Epithelial cell of prostate (primary cell): ENCODE measurements around the gene NUP93.

Experiments
- DNase-seq: peaks from one replicate; pipeline ENCODE4 v3.0.0-alpha.2; 2011; ENCODE audit warnings: low read depth, low spot score
- H3K27ac ChIP-seq: fragments of 450-650 bp; 2 replicates; pipeline ENCODE4 v1.5.1; 2017; ENCODE audit warnings: mild to moderate bottlenecking

Gene NUP93

DNA sequence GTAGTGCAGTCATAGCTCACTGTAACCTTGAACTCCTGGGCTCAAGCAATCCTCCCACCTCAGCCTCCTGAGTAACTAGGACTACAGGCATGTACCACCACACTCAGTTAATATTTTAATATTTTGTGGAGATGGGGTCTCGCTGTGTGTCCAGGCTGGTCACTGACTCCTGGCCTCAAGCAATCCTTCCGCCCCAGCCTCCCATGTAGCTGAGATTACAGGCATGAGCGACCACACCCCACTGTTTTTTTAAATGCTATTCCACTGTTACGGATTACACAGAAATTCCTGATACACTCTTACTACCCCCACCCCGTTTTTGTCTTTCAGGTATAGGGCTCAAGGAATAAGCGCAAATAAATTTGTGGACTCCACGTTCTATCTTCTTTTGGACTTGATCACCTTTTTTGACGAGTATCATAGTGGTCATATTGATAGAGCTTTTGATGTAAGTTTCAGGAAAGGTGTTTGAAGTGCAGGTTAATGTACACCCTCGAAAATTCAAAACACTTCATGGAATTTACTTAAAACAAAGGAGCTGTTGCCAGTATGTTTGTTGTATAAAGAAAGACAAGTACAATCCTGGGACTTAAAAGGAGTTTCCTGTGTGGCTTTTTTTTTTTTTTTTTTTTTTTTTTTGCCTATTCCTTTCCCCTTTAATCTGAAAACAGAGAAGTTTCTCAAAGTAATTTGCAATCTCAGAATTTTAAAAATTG is 108.9 kb downstream of the NUP93 start:
- DNase-seq: no peak
- H3K27ac ChIP-seq: no peak overlapping the region

- DNase-seq: no peak
- H3K27ac ChIP-seq: no peak overlapping the region
Observed at GRCh38 chr16:56841233-56841632, 111.3 kb downstream of the NUP93 start.

- no peak for DNase-seq
- H3K27ac ChIP-seq: no peak overlapping the region
Observed at GRCh38 chr16:56841659-56842058, 111.7 kb downstream of the NUP93 start.

GRCh38 chr16:56842133-56842532 is 112.2 kb downstream of the NUP93 start:
- DNase-seq: no peak
- no peak overlapping the region for H3K27ac ChIP-seq

GRCh38 chr16:56844056-56844455 is 114.1 kb downstream of the NUP93 start:
- DNase-seq: no peak
- H3K27ac ChIP-seq: no peak overlapping the region

GRCh38 chr16:56847173-56847910 is 117.4 kb downstream of the NUP93 start:
- H3K27ac ChIP-seq: peak overlapping the region; percentile 24
- no peak for DNase-seq

GRCh38 chr16:56848029-56848936 is 118.4 kb downstream of the NUP93 start:
- H3K27ac ChIP-seq: peak overlapping the region; percentile 24
- DNase-seq: no peak

DNA sequence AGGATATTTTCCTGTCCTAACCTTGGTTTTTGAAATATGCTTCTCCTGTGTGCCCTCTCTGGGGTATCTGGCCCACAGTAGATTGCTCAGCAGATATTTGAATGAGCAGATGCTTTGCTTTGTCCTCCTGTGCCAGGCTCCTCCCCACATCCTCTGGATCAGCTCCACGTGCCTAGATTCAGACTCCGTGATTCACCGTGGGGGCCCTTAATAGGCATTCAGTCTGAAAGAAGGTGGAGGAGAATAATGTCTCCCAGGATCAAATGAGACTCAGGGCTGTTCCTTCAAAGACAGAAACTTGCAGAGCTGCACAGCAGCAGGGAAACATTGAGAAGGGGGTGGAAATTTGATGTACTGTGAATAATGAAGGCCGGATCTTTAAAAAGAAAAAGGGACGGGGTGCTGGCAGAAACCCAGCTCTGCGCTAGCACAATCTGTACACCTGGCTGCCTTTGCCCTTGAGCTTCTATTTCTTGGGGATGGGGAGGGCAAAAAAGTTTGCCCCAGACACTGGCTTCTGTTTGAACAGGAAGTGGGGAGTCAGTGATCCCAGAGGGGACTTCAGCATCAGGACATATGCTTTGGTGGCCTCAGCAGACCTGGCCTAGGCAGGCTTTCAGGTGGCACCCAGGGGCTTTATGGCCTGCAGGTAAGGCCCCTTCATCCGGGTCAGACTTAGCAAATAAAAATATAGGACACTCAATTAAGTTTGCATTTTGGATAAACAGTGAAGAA is 119.2 kb downstream of the NUP93 start:
- H3K27ac ChIP-seq: peak overlapping the region; percentile 24
- no peak for DNase-seq

- H3K27ac ChIP-seq: peak overlapping the region; percentile 24
- DNase-seq: no peak
Observed at GRCh38 chr16:56849690-56850680, 120.1 kb downstream of the NUP93 start.

- no peak overlapping the region for H3K27ac ChIP-seq
- DNase-seq: no peak
Observed at GRCh38 chr16:56851671-56852400, 121.9 kb downstream of the NUP93 start.

DNA sequence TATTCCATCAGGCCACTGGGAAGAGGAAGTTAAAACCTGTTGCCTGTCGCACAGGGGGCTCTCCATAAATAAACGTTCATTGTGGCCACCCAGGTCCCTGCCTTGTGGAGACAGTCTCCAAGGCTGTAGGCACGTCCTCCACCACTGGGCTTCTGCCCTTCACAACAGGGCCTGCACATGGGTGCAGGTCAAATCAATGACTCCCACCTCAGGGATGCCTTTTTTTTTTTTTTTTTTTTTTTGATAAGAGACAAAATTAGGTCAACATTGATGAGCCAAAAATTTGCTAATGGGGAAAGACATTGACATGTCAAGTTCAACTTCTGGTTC is 122.4 kb downstream of the NUP93 start:
- H3K27ac ChIP-seq: no peak overlapping the region
- no peak for DNase-seq

- DNase-seq: no peak
Observed at GRCh38 chr16:56852968-56853367, 123.0 kb downstream of the NUP93 start.

GRCh38 chr16:56855201-56855600 is 125.3 kb downstream of the NUP93 start:
- DNase-seq: no peak
- no peak overlapping the region for H3K27ac ChIP-seq

More at GRCh38 chr16:56852968-56853367, 123.0 kb downstream of the NUP93 start:
- H3K27ac ChIP-seq: no peak overlapping the region

DNA sequence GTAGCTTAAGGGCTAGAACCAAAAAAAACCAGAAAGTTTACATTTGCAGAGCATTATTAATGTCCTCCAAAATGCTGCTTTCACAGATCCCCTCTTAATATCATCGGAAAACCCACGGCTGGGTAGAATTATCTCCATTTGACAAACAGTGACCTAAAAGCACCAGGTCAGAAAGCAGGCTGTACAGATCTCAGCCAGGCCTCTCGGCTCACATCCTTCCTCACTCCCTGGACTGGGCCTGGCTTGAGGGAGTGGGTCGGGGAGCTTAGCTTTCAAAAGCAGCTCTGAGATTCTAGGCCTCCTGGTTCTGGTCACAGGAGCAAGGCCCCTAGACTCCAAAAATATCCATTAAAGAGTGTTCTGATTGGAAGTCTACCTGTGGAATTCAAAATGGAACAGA is 126.0 kb downstream of the NUP93 start:
- no peak for DNase-seq
- no peak overlapping the region for H3K27ac ChIP-seq

DNA sequence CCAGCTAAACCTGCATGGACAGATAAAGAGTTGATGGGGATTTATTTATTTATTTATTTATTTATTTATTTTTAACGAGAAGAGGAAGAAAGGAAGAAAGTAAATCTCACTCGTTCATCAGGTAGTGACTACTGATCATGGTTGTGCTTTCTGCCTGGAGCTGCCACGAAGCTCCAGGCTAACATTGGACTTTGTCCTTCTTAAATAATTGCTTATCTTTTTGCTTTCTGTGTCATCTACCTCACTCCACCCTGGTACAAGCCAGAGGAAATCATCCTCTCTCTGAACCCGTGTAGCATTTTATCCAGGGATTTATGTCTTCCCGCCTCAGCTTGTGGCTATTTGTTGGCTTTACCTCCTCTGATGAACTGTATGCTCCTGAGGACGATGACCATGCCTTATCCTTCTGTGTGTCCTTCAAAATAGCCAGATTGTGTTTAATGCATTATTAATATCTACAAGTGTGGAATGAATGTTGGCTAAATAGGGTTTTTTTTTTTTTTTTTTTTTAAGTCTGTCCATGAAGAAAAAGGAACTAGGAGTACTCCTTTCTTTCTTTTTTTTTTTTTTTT is 127.0 kb downstream of the NUP93 start:
- H3K27ac ChIP-seq: no peak overlapping the region
- DNase-seq: no peak

DNA sequence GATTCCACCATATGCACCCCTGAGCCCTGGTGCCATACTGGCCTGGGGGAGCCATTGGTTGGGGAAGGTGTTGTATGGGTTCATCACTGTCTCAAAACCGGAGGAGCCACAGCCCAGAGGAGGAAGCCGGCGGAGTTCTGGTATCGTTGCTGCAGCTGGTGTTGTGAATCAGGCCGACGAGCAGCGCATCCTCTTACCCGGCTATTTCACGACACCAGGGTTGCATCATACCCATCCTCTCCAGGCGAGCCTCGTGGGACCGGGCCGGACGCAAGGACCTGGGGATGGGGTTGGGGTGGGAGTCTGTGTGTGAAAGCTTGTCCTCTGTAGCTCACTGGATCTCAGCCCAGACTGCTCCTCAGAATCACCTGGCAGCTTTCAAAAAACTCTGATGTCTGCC is 128.4 kb downstream of the NUP93 start:
- DNase-seq: no peak
- no peak overlapping the region for H3K27ac ChIP-seq

- no peak for DNase-seq
- H3K27ac ChIP-seq: no peak overlapping the region
Observed at GRCh38 chr16:56859636-56860035, 129.7 kb downstream of the NUP93 start.
